Measurements from ENCODE around the gene PPM1L. TPM values are rescaled to one million over a fixed set of nuclear protein-coding genes. Genes with fewer than 3 reads are reported as not detected.

PPM1L gene
- total and polyA plus RNA-seq, 7 experiments from 2014 or later, result 0.48 to 19.1 (median 5.3) TPM

DNA sequence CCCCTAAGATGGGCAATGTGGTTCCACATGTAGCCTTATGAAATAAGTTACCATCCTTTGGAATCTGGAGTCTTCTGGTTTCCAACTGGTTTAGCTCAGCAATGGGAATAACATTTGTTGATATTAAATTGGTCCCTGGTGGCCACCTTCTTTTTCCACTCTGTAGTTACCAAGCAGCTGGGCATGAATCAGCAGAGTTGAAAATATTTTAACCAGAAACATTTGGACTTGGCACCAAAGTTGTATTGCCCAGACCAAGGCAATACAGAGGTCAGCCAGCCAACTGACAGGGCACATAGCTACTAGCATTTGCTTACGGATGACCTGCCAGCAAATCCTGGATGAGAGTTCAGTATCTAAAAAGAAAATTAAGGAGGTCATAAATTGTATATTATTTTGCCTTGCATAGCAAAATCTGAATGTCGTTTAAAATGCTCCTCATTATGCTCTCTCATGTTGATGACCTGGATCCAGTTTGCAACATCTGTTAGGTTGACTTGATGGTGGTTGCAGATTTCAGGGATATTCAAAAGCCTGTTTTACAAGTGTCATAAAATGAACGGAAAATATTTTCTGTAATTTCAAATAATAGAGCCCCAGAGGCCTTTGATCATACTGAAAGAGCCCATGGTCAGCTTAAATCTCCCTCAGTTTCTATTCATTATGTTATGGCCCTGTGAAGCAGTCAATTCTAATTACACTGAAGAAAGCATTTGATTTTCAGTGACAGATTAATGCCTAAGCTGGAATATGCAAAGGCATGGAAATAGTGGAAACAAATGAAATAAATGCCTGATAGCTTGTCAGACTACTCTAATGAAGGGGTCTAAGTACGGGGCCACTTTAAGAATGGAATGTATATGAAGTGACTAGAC lies 54.6 kb downstream of the PPM1L start:
- H3K9me3 Mint-ChIP-seq, result no peaks in the 10 kb centered on the region
- Histone ChIP-seq H3K27ac (ENCODE audit: low read depth, low read length) (no peak overlapping the region), H3K36me3 (ENCODE audit: control insufficient read depth in 2 of 3, insufficient read depth in 3 of 3, low read length in 3 of 3) (no peaks in the 10 kb centered on the region), H3K4me1 (ENCODE audit: control insufficient read depth in 2 of 2, insufficient read depth in 2 of 2, low read length in 2 of 2) (no peaks in the 10 kb centered on the region), H3K4me3 (ENCODE audit: low read length) (no peak overlapping the region), H3K9me3 (ENCODE audit: control insufficient read depth in 2 of 3, low read length in 3 of 3) (no peaks in the 10 kb centered on the region), H3K27me3 (ENCODE audit: control insufficient read depth in 2 of 2, insufficient read depth in 2 of 2, low read length in 2 of 2) (no peaks in the 10 kb centered on the region)
- H3K4me3 Mint-ChIP-seq, result no peak overlapping the region
- POLR2A ChIA-PET, result interaction anchor here (0.8 kb wide), 1 partner anchor 55 kb away, joined by 3 read pairs; no protein-coding TSS in a partner anchor
- CTCF ChIA-PET, result no interaction called here
- intact Hi-C loops (cut with micrococcal nuclease), result no loop called here
- H3K27me3 Mint-ChIP-seq, result peaks cover 0 to 22% (median 7%) of the 10 kb centered on the region in 5 donors
- H3K36me3 Mint-ChIP-seq, result no peaks in the 10 kb centered on the region
- peaks cover 0 to 6% (median 0%) of the 10 kb centered on the region in 7 donors for H3K4me1 Mint-ChIP-seq
- no peak overlapping the region for H3K27ac Mint-ChIP-seq
- ATAC-seq, result no peak
- DNase-seq, result no peak

GRCh38 chr3:160811237-160811548 lies 55.2 kb downstream of the PPM1L start:
- Mint-ChIP-seq H3K36me3 (no peaks in the 10 kb centered on the region), H3K9me3 (no peaks in the 10 kb centered on the region), H3K27ac (no peak overlapping the region), H3K4me3 (no peak overlapping the region), H3K27me3 (peaks cover 0 to 20% (median 3%) of the 10 kb centered on the region in 5 donors), H3K4me1 (peaks cover 0 to 6% (median 0%) of the 10 kb centered on the region in 7 donors)
- POLR2A ChIA-PET, result no interaction called here
- ATAC-seq (no peak), DNase-seq (no peak)
- no peaks in the 10 kb centered on the region for H3K4me1 ChIP-seq (ENCODE audit: control insufficient read depth in 2 of 2, insufficient read depth in 2 of 2, low read length in 2 of 2)
- no peaks in the 10 kb centered on the region for H3K9me3 ChIP-seq (ENCODE audit: control insufficient read depth in 2 of 3, low read length in 3 of 3)
- CTCF ChIA-PET, result no interaction called here
- no peak overlapping the region for H3K27ac ChIP-seq (ENCODE audit: low read depth, low read length)
- intact Hi-C loops (cut with micrococcal nuclease), result no loop called here
- no peaks in the 10 kb centered on the region for H3K27me3 ChIP-seq (ENCODE audit: control insufficient read depth in 2 of 2, insufficient read depth in 2 of 2, low read length in 2 of 2)
- no peak overlapping the region for H3K4me3 ChIP-seq (ENCODE audit: low read length)
- H3K36me3 ChIP-seq (ENCODE audit: control insufficient read depth in 2 of 3, insufficient read depth in 3 of 3, low read length in 3 of 3), result no peaks in the 10 kb centered on the region

- DNase-seq, result no peak
- no peak for ATAC-seq
- no peak overlapping the region for H3K27ac ChIP-seq (ENCODE audit: low read depth, low read length)
- Mint-ChIP-seq H3K36me3 (no peaks in the 10 kb centered on the region), H3K9me3 (no peaks in the 10 kb centered on the region), H3K27ac (no peak overlapping the region), H3K4me1 (peaks cover 0 to 7% (median 0%) of the 10 kb centered on the region in 7 donors), H3K27me3 (peaks cover 0 to 15% (median 0%) of the 10 kb centered on the region in 5 donors), H3K4me3 (no peak overlapping the region)
- ChIA-PET POLR2A (no interaction called here), CTCF (no interaction called here)
- H3K27me3 ChIP-seq (ENCODE audit: control insufficient read depth in 2 of 2, insufficient read depth in 2 of 2, low read length in 2 of 2), result no peaks in the 10 kb centered on the region
- H3K9me3 ChIP-seq (ENCODE audit: control insufficient read depth in 2 of 3, low read length in 3 of 3), result no peaks in the 10 kb centered on the region
- no peaks in the 10 kb centered on the region for H3K36me3 ChIP-seq (ENCODE audit: control insufficient read depth in 2 of 3, insufficient read depth in 3 of 3, low read length in 3 of 3)
- intact Hi-C loops (cut with micrococcal nuclease), result no loop called here
- no peak overlapping the region for H3K4me3 ChIP-seq (ENCODE audit: low read length)
- no peaks in the 10 kb centered on the region for H3K4me1 ChIP-seq (ENCODE audit: control insufficient read depth in 2 of 2, insufficient read depth in 2 of 2, low read length in 2 of 2)
Observed at GRCh38 chr3:160812304-160812703, 56.3 kb downstream of the PPM1L start.

GRCh38 chr3:160815280-160815679 lies 59.2 kb downstream of the PPM1L start:
- Mint-ChIP-seq H3K27ac (no peak overlapping the region), H3K36me3 (no peaks in the 10 kb centered on the region), H3K27me3 (peaks cover 0 to 15% (median 0%) of the 10 kb centered on the region in 5 donors), H3K9me3 (peaks cover 0 to 2% (median 0%) of the 10 kb centered on the region in 11 donors), H3K4me1 (peaks cover 0 to 8% (median 0%) of the 10 kb centered on the region in 7 donors), H3K4me3 (no peak overlapping the region)
- Histone ChIP-seq H3K4me1 (ENCODE audit: control insufficient read depth in 2 of 2, insufficient read depth in 2 of 2, low read length in 2 of 2) (no peaks in the 10 kb centered on the region), H3K36me3 (ENCODE audit: control insufficient read depth in 2 of 3, insufficient read depth in 3 of 3, low read length in 3 of 3) (no peaks in the 10 kb centered on the region), H3K27ac (ENCODE audit: low read depth, low read length) (no peak overlapping the region), H3K9me3 (ENCODE audit: control insufficient read depth in 2 of 3, low read length in 3 of 3) (no peaks in the 10 kb centered on the region), H3K27me3 (ENCODE audit: control insufficient read depth in 2 of 2, insufficient read depth in 2 of 2, low read length in 2 of 2) (no peaks in the 10 kb centered on the region), H3K4me3 (ENCODE audit: low read length) (no peak overlapping the region)
- ATAC-seq (no peak), DNase-seq (no peak)
- intact Hi-C loops (cut with micrococcal nuclease), result no loop called here
- ChIA-PET CTCF (no interaction called here), POLR2A (no interaction called here)

DNA sequence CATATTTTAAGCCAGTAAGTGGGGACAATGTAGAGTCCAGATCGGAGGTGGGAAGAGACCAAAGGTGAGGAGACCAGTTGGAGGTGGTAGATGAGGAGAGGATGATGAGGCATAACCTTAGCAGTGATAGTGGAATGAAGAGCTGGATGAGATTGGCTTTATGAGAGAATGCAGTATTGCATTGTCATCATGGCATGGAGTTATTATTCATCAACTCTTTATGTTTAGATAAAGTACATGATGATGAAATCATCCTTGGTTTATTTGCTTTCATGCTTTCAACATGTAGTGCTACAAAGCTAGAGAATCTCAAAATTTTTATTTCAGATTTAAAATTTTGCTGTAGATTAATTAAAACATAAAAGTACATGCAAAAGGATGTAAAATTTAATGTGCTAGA lies 64.0 kb downstream of the PPM1L start:
- Histone ChIP-seq H3K36me3 (ENCODE audit: control insufficient read depth in 2 of 3, insufficient read depth in 3 of 3, low read length in 3 of 3) (no peaks in the 10 kb centered on the region), H3K27ac (ENCODE audit: low read depth, low read length) (no peak overlapping the region), H3K4me3 (ENCODE audit: low read length) (no peak overlapping the region), H3K27me3 (ENCODE audit: control insufficient read depth in 2 of 2, insufficient read depth in 2 of 2, low read length in 2 of 2) (no peaks in the 10 kb centered on the region), H3K4me1 (ENCODE audit: control insufficient read depth in 2 of 2, insufficient read depth in 2 of 2, low read length in 2 of 2) (no peaks in the 10 kb centered on the region), H3K9me3 (ENCODE audit: control insufficient read depth in 2 of 3, low read length in 3 of 3) (no peaks in the 10 kb centered on the region)
- DNase-seq (no peak), ATAC-seq (no peak)
- Mint-ChIP-seq H3K36me3 (no peaks in the 10 kb centered on the region), H3K4me1 (peaks cover 0 to 5% (median 0%) of the 10 kb centered on the region in 7 donors), H3K27me3 (peaks cover 0 to 12% (median 0%) of the 10 kb centered on the region in 5 donors), H3K4me3 (no peak overlapping the region), H3K27ac (no peak overlapping the region), H3K9me3 (peaks cover 0 to 2% (median 0%) of the 10 kb centered on the region in 11 donors)
- CTCF ChIA-PET, result no interaction called here
- intact Hi-C loops (cut with micrococcal nuclease), result no loop called here
- POLR2A ChIA-PET, result no interaction called here

- Mint-ChIP-seq H3K27me3 (peaks cover 0 to 12% (median 0%) of the 10 kb centered on the region in 5 donors), H3K27ac (no peak overlapping the region), H3K4me3 (no peak overlapping the region), H3K4me1 (peaks cover 0 to 5% (median 0%) of the 10 kb centered on the region in 7 donors), H3K9me3 (peaks cover 0 to 2% (median 0%) of the 10 kb centered on the region in 11 donors), H3K36me3 (no peaks in the 10 kb centered on the region)
- intact Hi-C loops (cut with micrococcal nuclease), result no loop called here
- DNase-seq (no peak), ATAC-seq (no peak)
- Histone ChIP-seq H3K9me3 (ENCODE audit: control insufficient read depth in 2 of 3, low read length in 3 of 3) (no peaks in the 10 kb centered on the region), H3K27me3 (ENCODE audit: control insufficient read depth in 2 of 2, insufficient read depth in 2 of 2, low read length in 2 of 2) (no peaks in the 10 kb centered on the region), H3K36me3 (ENCODE audit: control insufficient read depth in 2 of 3, insufficient read depth in 3 of 3, low read length in 3 of 3) (no peaks in the 10 kb centered on the region), H3K4me1 (ENCODE audit: control insufficient read depth in 2 of 2, insufficient read depth in 2 of 2, low read length in 2 of 2) (no peaks in the 10 kb centered on the region), H3K27ac (ENCODE audit: low read depth, low read length) (no peak overlapping the region), H3K4me3 (ENCODE audit: low read length) (no peak overlapping the region)
- ChIA-PET POLR2A (no interaction called here), CTCF (no interaction called here)
Observed at GRCh38 chr3:160820430-160820829, 64.4 kb downstream of the PPM1L start.

GRCh38 chr3:160822936-160823335 lies 66.9 kb downstream of the PPM1L start:
- H3K9me3 Mint-ChIP-seq, result peaks cover 0 to 1% (median 0%) of the 10 kb centered on the region in 11 donors
- no peak for DNase-seq
- ChIA-PET POLR2A (no interaction called here), CTCF (no interaction called here)
- no peaks in the 10 kb centered on the region for H3K36me3 ChIP-seq (ENCODE audit: control insufficient read depth in 2 of 3, insufficient read depth in 3 of 3, low read length in 3 of 3)
- peaks cover 0 to 5% (median 0%) of the 10 kb centered on the region in 5 donors for H3K27me3 Mint-ChIP-seq
- H3K27ac ChIP-seq (ENCODE audit: low read depth, low read length), result no peak overlapping the region
- no peak for ATAC-seq
- H3K36me3 Mint-ChIP-seq, result no peaks in the 10 kb centered on the region
- H3K4me3 ChIP-seq (ENCODE audit: low read length), result no peak overlapping the region
- no peak overlapping the region for H3K4me3 Mint-ChIP-seq
- no peaks in the 10 kb centered on the region for H3K4me1 ChIP-seq (ENCODE audit: control insufficient read depth in 2 of 2, insufficient read depth in 2 of 2, low read length in 2 of 2)
- no peak overlapping the region for H3K27ac Mint-ChIP-seq
- no peaks in the 10 kb centered on the region for H3K27me3 ChIP-seq (ENCODE audit: control insufficient read depth in 2 of 2, insufficient read depth in 2 of 2, low read length in 2 of 2)
- H3K4me1 Mint-ChIP-seq, result peaks cover 0 to 3% (median 0%) of the 10 kb centered on the region in 7 donors
- intact Hi-C loops (cut with micrococcal nuclease), result no loop called here
- H3K9me3 ChIP-seq (ENCODE audit: control insufficient read depth in 2 of 3, low read length in 3 of 3), result no peaks in the 10 kb centered on the region
